Measurements from ENCODE around the gene BICD2. TPM values are rescaled to one million over a fixed set of nuclear protein-coding genes. Genes with fewer than 3 reads are reported as not detected.

BICD2 gene
- total and polyA plus RNA-seq, 2 of the 8 experiments (the other 6 are each of a cell fraction or from before 2014, with no cell fraction given): 6.6 to 22.8 TPM

DNA sequence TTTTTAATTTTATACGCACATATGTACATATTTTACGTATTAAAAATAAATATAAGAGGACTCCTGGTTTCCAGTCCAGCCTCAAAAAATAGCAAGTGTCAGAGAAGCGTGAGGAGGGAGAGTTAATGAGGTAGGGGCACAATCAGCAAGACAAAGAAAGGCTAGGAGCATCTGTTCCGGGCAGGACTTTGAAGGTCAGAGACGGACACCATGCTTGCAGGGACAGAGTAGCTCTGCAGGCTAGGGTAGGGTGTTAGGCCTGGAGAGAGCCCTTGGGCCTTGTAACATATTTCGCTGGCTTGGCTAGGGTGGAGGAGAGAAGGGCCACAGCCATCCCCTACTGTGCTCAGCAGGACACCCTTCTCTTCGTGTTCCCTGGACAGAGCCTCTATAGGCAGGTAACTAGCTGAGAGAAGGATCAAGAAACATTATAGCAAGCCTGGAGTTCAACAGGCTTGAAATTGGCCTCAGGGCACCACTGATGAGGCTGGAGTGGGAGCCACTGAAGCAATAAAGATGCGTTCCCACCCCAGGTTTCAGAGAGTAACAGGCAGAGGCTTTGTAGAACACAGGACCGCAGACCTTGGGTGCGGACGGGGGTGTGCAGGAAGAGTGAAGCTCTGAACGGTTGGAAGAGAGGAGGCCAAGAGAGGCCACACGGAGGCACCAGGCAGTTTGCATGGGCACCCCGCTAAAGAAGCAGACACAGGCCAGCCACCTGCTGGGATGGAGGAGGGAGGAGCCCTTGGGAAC is 85.0 kb downstream of the BICD2 start:
- Histone ChIP-seq H3K14ac (ENCODE audit: insufficient read length) (no peak overlapping the region), H3K79me2 (ENCODE audit: control insufficient read depth in 1 of 2, insufficient read depth in 2 of 2, low read length in 2 of 2) (no peaks in the 10 kb centered on the region), H2BK20ac (ENCODE audit: low read length) (0 out of 2 replicates have a peak overlapping the region, but pooled peaks have one; percentile 72), H2BK12ac (ENCODE audit: low read depth, low read length) (peak overlapping the region; percentile 68; the same call in 1 of the 2 replicates), H2AFZ (ENCODE audit: low read length) (peak overlapping the region; percentile 19; the same call in 1 of the 2 replicates), H3K79me1 (ENCODE audit: low read depth, low read length) (no peaks in the 10 kb centered on the region), H3K23me2 (ENCODE audit: low read depth, low read length) (no peaks in the 10 kb centered on the region), H2BK120ac (replicated peaks; ENCODE audit: low read depth, low read length) (no peak overlapping the region), H3K27me3 (replicated peaks in 1 of 4; ENCODE audit: control insufficient read depth in 3 of 4, extremely low read depth in 1 of 4, insufficient read depth in 3 of 4, low read length in 3 of 4) (no peaks in the 10 kb centered on the region), H3K4me3 (ENCODE audit: extremely low read depth in 1 of 4, insufficient read depth in 2 of 4, low read depth in 3 of 4, low read length in 4 of 4) (no peak overlapping the region), H3K18ac (ENCODE audit: extremely low read depth, low read length) (no peak overlapping the region), H3K4me2 (ENCODE audit: insufficient read depth in 1 of 2, low read depth in 2 of 2, low read length in 2 of 2) (no peak overlapping the region), H2AK5ac (ENCODE audit: low read depth, low read length) (no peak overlapping the region; the same call in 1 of the 2 replicates), H4K5ac (ENCODE audit: insufficient read length, low read depth, low read length) (no peak overlapping the region), H3K23ac (ENCODE audit: insufficient read length) (no peak overlapping the region), H3K9ac (replicated peaks in 1 of 4; ENCODE audit: extremely low read depth in 1 of 4, low read depth in 3 of 4, low read length in 3 of 4) (no peak overlapping the region), H4K20me1 (replicated peaks in 1 of 2; ENCODE audit: control insufficient read depth in 1 of 2, insufficient read depth in 2 of 2, low read length in 2 of 2) (no peaks in the 10 kb centered on the region), H2BK15ac (ENCODE audit: low read length) (0 out of 2 replicates have a peak overlapping the region, but pooled peaks have one; percentile 72), H4K8ac (ENCODE audit: extremely low read depth, insufficient read depth, low read length) (no peak overlapping the region; the same call in 1 of the 2 replicates), H3K27ac (ENCODE audit: low read depth, low read length) (no peak overlapping the region), H3K56ac (replicated peaks; ENCODE audit: insufficient read length, low read depth, low read length) (no peak overlapping the region), H3K4ac (replicated peaks; ENCODE audit: insufficient read length, low read depth, low read length) (no peak overlapping the region), H2BK5ac (ENCODE audit: low read depth, low read length) (0 out of 2 replicates have a peak overlapping the region, but pooled peaks have one; percentile 49), H4K91ac (replicated peaks; ENCODE audit: insufficient read length, low read length) (no peak overlapping the region), H3K4me1 (replicated peaks in 1 of 4; ENCODE audit: control insufficient read depth in 3 of 4, insufficient read depth in 4 of 4, low read length in 3 of 4) (peaks cover 0 to 9% (median 5%) of the 10 kb centered on the region in 4 experiments; a peak in 5 of 7 replicates), H3K36me3 (ENCODE audit: control insufficient read depth in 2 of 4, insufficient read depth in 4 of 4, low read length in 3 of 4) (no peaks in the 10 kb centered on the region), H3K9me3 (ENCODE audit: insufficient read depth in 2 of 2, low read depth in 1 of 2, low read length in 1 of 2) (no peaks in the 10 kb centered on the region)
- WGBS, 2 experiments (ENCODE audit: extremely low coverage in 1 of 2, insufficient coverage in 1 of 2, insufficient read length in 1 of 2, insufficient replicate concordance in 2 of 2, low coverage in 1 of 2, low lambda C conversion rate in 2 of 2, missing lambda C conversion rate in 1 of 2): 72% methylated on average over 14 of the region's 14 CpGs; no CpG with 5 or more reads in 1 of the 2 experiments
- FAIRE-seq (no peak), DNase-seq (ENCODE audit: low read depth in 1 of 2, low spot score in 2 of 2) (peak in 1 of 2 experiments; percentile 48)
- POLR2A ChIA-PET (ENCODE audit: partially characterized antibody): interaction anchor here (1.2 to 1.4 kb wide), 2 partner anchors 9 kb away, joined by 4 to 6 read pairs; partner anchors contain the start of gene IPPK
- CTCF ChIA-PET (ENCODE audit: partially characterized antibody): interaction anchor here (0.5 to 1.5 kb wide), 4 partner anchors 9 to 419 kb away, joined by 3 to 6 read pairs (median 4); partner anchors contain the start of gene IPPK
- TF ChIP-seq FOSL1 (IDR thresholded peaks at IDR 0.05; ENCODE audit: insufficient read depth, low read depth, low read length): no peak
- TF ChIP-seq CTBP2 (IDR thresholded peaks at IDR 0.05; ENCODE audit: borderline replicate concordance, insufficient read depth, insufficient read length, low read length): no peak
- TF ChIP-seq BCL11A (IDR thresholded peaks at IDR 0.05; ENCODE audit: low read depth in 2 of 2, low read length in 2 of 2): no peak

Measured in H1 (cell line).